H1 (cell line): Measurements from ENCODE around the gene SHTN1. TPM values are rescaled to one million over a fixed set of nuclear protein-coding genes. Genes with fewer than 3 reads are reported as not detected.

Experiments
- BACH1 ChIP-seq: IDR thresholded peaks from 2 replicates; pipeline ENCODE4 v1.6.1; 2012; ENCODE audit warnings: low read length, improper control_type of control experiment
- RBBP5 ChIP-seq: IDR thresholded peaks from 2 replicates; pipeline ENCODE4 v1.7.1; 2012; ENCODE audit warnings: low read depth, mild to moderate bottlenecking, inconsistent platforms, low read length, moderate library complexity, borderline replicate concordance
- TAF7 ChIP-seq: optimal IDR thresholded peaks from 2 replicates; pipeline ENCODE3; 2011; ENCODE audit warnings: low read depth, mild to moderate bottlenecking, inconsistent platforms, low read length, moderate library complexity, borderline replicate concordance
- polyA plus RNA-seq, 7 experiments: library from polyadenylated mRNA; depleted of rRNA in 3 of 7; stranded (reverse) in 5 of 7; unstranded in 2 of 7; fragments of >200 nt in 5 of 7; fragments of 200-250 nt in 2 of 7; gene quantifications; 1 replicate in 5 of 7; 2 replicates in 1 of 7; 4 replicates in 1 of 7; pipeline versions ENCODE4 v1.2.1 to v1.2.3, GENCODE V29; 2011 to 2013; ENCODE audit warnings: missing spikeins in 2 of 7, mixed read lengths in 2 of 7
- total RNA-seq: library from RNA; stranded (reverse); fragmentation: NEBNext Ultra II Directional; extraction: Animal tissue kit (Norgen Biotek cat#: 25700); gene quantifications from 2 replicates; pipeline ENCODE4 v1.2.1, GENCODE V29; 2021

Gene SHTN1
- total and polyA plus RNA-seq, 2 of the 8 experiments (the other 6 are each of a cell fraction or from before 2014, with no cell fraction given): 3.3 to 12.7 TPM

DNA sequence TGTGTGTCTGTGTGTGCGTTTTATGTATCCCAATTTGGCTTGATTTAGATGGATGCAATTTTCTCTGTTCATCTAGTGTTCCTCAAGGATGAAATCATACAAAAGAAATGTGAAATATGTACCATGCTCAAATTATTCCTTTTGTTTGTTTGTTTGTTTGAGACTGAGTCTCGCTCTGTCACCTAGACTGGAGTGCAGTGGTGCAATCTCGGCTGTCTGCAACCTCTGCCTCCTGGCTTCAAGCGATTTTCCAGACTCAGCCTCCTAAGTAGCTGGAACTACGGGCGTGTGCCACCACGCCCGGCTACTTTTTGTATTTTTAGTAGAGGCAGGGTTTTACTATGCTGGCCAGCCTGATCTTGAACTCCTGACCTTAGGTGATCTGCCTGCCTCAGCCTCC, 11.3 kb upstream of the SHTN1 start (continued):
- TF ChIP-seq RBBP5 (no peak), BACH1 (no peak), TAF7 (no peak)
